H1 (cell line): ENCODE results near the gene STAMBPL1. TPM values are rescaled to one million over a fixed set of nuclear protein-coding genes. Genes with fewer than 3 reads are reported as not detected.

ENCODE experiments used
- CTCF ChIA-PET: fragments of 300-600 bp; sonication (Branson Sonifier 250); formaldehyde crosslinking; loops from one replicate; lab custom pipeline; 2021; ENCODE audit not compliant: partially characterized antibody; lab: Charles Lee
- POLR2A ChIA-PET: fragments of 300-600 bp; sonication (Branson Sonifier 250); formaldehyde crosslinking; loops from one replicate; lab custom pipeline; 2021; ENCODE audit warnings: inconsistent platforms; ENCODE audit not compliant: partially characterized antibody; lab: Charles Lee
- DNase-seq, 2 experiments: peaks; one replicate each; pipeline versions ENCODE4 v3.0.0 to v3.0.0-alpha.2; 2010 to 2022; ENCODE audit warnings: low spot score in 2 of 2, low read depth in 1 of 2, mixed read lengths in 1 of 2
- FAIRE-seq: peaks from 2 replicates; lab custom pipeline; 2011; peaks lifted over from hg19 to GRCh38; lab: Jason Lieb, UNC
- H2AFZ ChIP-seq: 2 replicates; pipeline ENCODE4 v1.8.1; 2012; ENCODE audit warnings: low read length, inconsistent platforms
- H2AK5ac ChIP-seq: 2 replicates; pipeline ENCODE4 v1.6.1; 2013; ENCODE audit warnings: low read depth, low read length
- H2BK120ac ChIP-seq: replicated peaks from 2 replicates; pipeline ENCODE3; 2013; ENCODE audit warnings: low read depth, low read length, inconsistent platforms
- H2BK12ac ChIP-seq: 2 replicates; pipeline ENCODE4 v1.6.1; 2013; ENCODE audit warnings: low read depth, low read length
- H2BK15ac ChIP-seq: 2 replicates; pipeline ENCODE4 v1.6.1; 2013; ENCODE audit warnings: low read length
- H2BK20ac ChIP-seq: 2 replicates; pipeline ENCODE4 v1.6.1; 2013; ENCODE audit warnings: low read length
- H2BK5ac ChIP-seq: 2 replicates; pipeline ENCODE4 v1.6.1; 2013; ENCODE audit warnings: low read depth, low read length
- H3K14ac ChIP-seq: 2 replicates; pipeline ENCODE4 v1.6.1; 2013; ENCODE audit warnings: inconsistent platforms; ENCODE audit not compliant: insufficient read length
- H3K18ac ChIP-seq: 2 replicates; pipeline ENCODE4 v1.6.1; 2013; ENCODE audit warnings: low read length; ENCODE audit errors: extremely low read depth
- H3K23ac ChIP-seq: 2 replicates; pipeline ENCODE4 v1.6.1; 2013; ENCODE audit warnings: inconsistent platforms; ENCODE audit not compliant: insufficient read length
- H3K23me2 ChIP-seq: 2 replicates; pipeline ENCODE4 v1.6.1; 2013; ENCODE audit warnings: low read depth, low read length
- H3K27ac ChIP-seq: 2 replicates; pipeline ENCODE4 v1.6.1; 2011; ENCODE audit warnings: low read depth, low read length, inconsistent platforms
- H3K27me3 ChIP-seq, 4 experiments: replicated peaks in 1 of 4; 1 replicate in 1 of 4; 2 replicates in 3 of 4; pipeline versions ENCODE4 v1.6.1 to v1.8.1; 2011 to 2013; ENCODE audit warnings: low read length in 3 of 4, mild to moderate bottlenecking in 3 of 4, inconsistent platforms in 2 of 4, mixed read lengths in 2 of 4, moderate library complexity in 1 of 4; ENCODE audit not compliant: control insufficient read depth in 3 of 4, insufficient read depth in 3 of 4; ENCODE audit errors: extremely low read depth in 1 of 4
- H3K36me3 ChIP-seq, 4 experiments: 2 replicates each; pipeline versions ENCODE4 v1.6.1 to v1.8.1; 2011 to 2013; ENCODE audit warnings: mild to moderate bottlenecking in 4 of 4, low read length in 3 of 4, moderate library complexity in 2 of 4, control low read depth in 1 of 4, inconsistent platforms in 1 of 4; ENCODE audit not compliant: insufficient read depth in 4 of 4, control insufficient read depth in 2 of 4
- H3K4ac ChIP-seq: replicated peaks from 2 replicates; pipeline ENCODE3; 2013; ENCODE audit warnings: low read length, low read depth, mixed read lengths, inconsistent platforms; ENCODE audit not compliant: insufficient read length
- H3K4me1 ChIP-seq, 4 experiments: replicated peaks in 1 of 4; 1 replicate in 1 of 4; 2 replicates in 3 of 4; pipeline versions ENCODE4 v1.6.1 to v1.8.1; 2011 to 2013; ENCODE audit warnings: low read length in 3 of 4, inconsistent platforms in 2 of 4, mixed read lengths in 1 of 4; ENCODE audit not compliant: insufficient read depth in 4 of 4, control insufficient read depth in 3 of 4
- H3K4me2 ChIP-seq, 2 experiments: 2 replicates each; pipeline versions ENCODE4 v1.6.1 to v1.8.1; 2011 to 2013; ENCODE audit warnings: low read depth in 2 of 2, low read length in 2 of 2, control low read depth in 1 of 2, inconsistent platforms in 1 of 2, mild to moderate bottlenecking in 1 of 2; ENCODE audit not compliant: insufficient read depth in 1 of 2
- H3K4me3 ChIP-seq, 4 experiments: fragments of 200-600, 300-600 bp in 1 of 4; sonication (generic), shearing (Covaris generic), sonication (Bioruptor Twin) in 1 of 4; 2 replicates each; pipeline versions ENCODE4 v1.5.1 to v1.8.1; 2011 to 2016; ENCODE audit warnings: low read length in 4 of 4, low read depth in 3 of 4, control low read depth in 2 of 4, inconsistent platforms in 2 of 4, mild to moderate bottlenecking in 2 of 4, mixed read lengths in 1 of 4, moderate library complexity in 1 of 4; ENCODE audit not compliant: insufficient read depth in 2 of 4; ENCODE audit errors: extremely low read depth in 1 of 4
- H3K56ac ChIP-seq: replicated peaks from 2 replicates; pipeline ENCODE3; 2013; ENCODE audit warnings: low read depth, mild to moderate bottlenecking, mixed read lengths, low read length, inconsistent platforms; ENCODE audit not compliant: insufficient read length
- H3K79me1 ChIP-seq: 2 replicates; pipeline ENCODE4 v1.6.1; 2013; ENCODE audit warnings: low read depth, low read length, control low read depth
- H3K79me2 ChIP-seq, 2 experiments: 2 replicates each; pipeline versions ENCODE4 v1.6.1 to v1.8.1; 2012 to 2013; ENCODE audit warnings: low read length in 2 of 2, mild to moderate bottlenecking in 2 of 2, inconsistent platforms in 1 of 2; ENCODE audit not compliant: insufficient read depth in 2 of 2, control insufficient read depth in 1 of 2
- H3K9ac ChIP-seq, 4 experiments: replicated peaks in 1 of 4; 1 replicate in 1 of 4; 2 replicates in 3 of 4; pipeline versions ENCODE4 v1.6.1 to v1.8.1; 2011 to 2013; ENCODE audit warnings: low read depth in 3 of 4, low read length in 3 of 4, control low read depth in 2 of 4, mild to moderate bottlenecking in 2 of 4, moderate library complexity in 2 of 4, inconsistent platforms in 1 of 4; ENCODE audit errors: extremely low read depth in 1 of 4
- H3K9me3 ChIP-seq, 2 experiments: 2 replicates each; pipeline versions ENCODE4 v1.6.1 to v1.8.1; 2012 to 2013; ENCODE audit warnings: mild to moderate bottlenecking in 2 of 2, moderate library complexity in 2 of 2, control low read depth in 1 of 2, inconsistent platforms in 1 of 2, low read depth in 1 of 2, low read length in 1 of 2, mixed read lengths in 1 of 2; ENCODE audit not compliant: insufficient read depth in 2 of 2
- H4K20me1 ChIP-seq, 2 experiments: replicated peaks in 1 of 2; 2 replicates each; pipeline versions ENCODE3 to v1.8.1; 2011 to 2013; ENCODE audit warnings: inconsistent platforms in 2 of 2, low read length in 2 of 2, mild to moderate bottlenecking in 1 of 2; ENCODE audit not compliant: insufficient read depth in 2 of 2, control insufficient read depth in 1 of 2
- H4K5ac ChIP-seq: 2 replicates; pipeline ENCODE4 v1.6.1; 2013; ENCODE audit warnings: low read length, low read depth, mixed read lengths, inconsistent platforms; ENCODE audit not compliant: insufficient read length
- H4K8ac ChIP-seq: 2 replicates; pipeline ENCODE4 v1.8.0; 2013; ENCODE audit warnings: mild to moderate bottlenecking, moderate library complexity, low read length, inconsistent platforms; ENCODE audit not compliant: insufficient read depth; ENCODE audit errors: extremely low read depth
- H4K91ac ChIP-seq: replicated peaks from 2 replicates; pipeline ENCODE3; 2013; ENCODE audit warnings: low read length, mixed read lengths, inconsistent platforms; ENCODE audit not compliant: insufficient read length
- CEBPB ChIP-seq: IDR thresholded peaks from 2 replicates; pipeline ENCODE4 v1.6.1; 2012; ENCODE audit warnings: low read depth, low read length
- CTCF ChIP-seq, 3 experiments: IDR thresholded peaks; 1 replicate in 2 of 3; 2 replicates in 1 of 3; pipeline versions ENCODE4 v1.5.1 to v1.6.1; 2011; ENCODE audit warnings: low read length in 3 of 3, mild to moderate bottlenecking in 3 of 3, inconsistent platforms in 2 of 3, low read depth in 1 of 3, moderate library complexity in 1 of 3; ENCODE audit not compliant: insufficient read depth in 1 of 3; ENCODE audit errors: control extremely low read depth in 1 of 3
- JUND ChIP-seq: IDR thresholded peaks from 2 replicates; pipeline ENCODE4 v1.6.1; 2011; ENCODE audit warnings: mild to moderate bottlenecking, improper control_type of control experiment, low read length
- KDM4A ChIP-seq: IDR thresholded peaks from one replicate; pipeline ENCODE4 v1.7.1; 2012; ENCODE audit warnings: low read depth, mild to moderate bottlenecking, moderate library complexity, low read length, inconsistent platforms; ENCODE audit not compliant: severe bottlenecking
- POLR2AphosphoS5 ChIP-seq: IDR thresholded peaks from 2 replicates; pipeline ENCODE4 v1.6.1; 2011; ENCODE audit warnings: low read depth, low read length
- SP2 ChIP-seq: IDR thresholded peaks from 2 replicates; pipeline ENCODE4 v1.6.1; 2012; ENCODE audit warnings: mild to moderate bottlenecking, low read length, inconsistent platforms
- TBP ChIP-seq: IDR thresholded peaks from 2 replicates; pipeline ENCODE4 v1.6.1; 2011; ENCODE audit warnings: low read depth, low read length, improper control_type of control experiment
- TEAD4 ChIP-seq: IDR thresholded peaks from 2 replicates; pipeline ENCODE4 v1.6.1; 2012; ENCODE audit warnings: low read depth, low read length, inconsistent platforms, mixed read lengths
- USF2 ChIP-seq: IDR thresholded peaks from 2 replicates; pipeline ENCODE4 v1.6.1; 2011; ENCODE audit warnings: low read length, improper control_type of control experiment
- YY1 ChIP-seq: IDR thresholded peaks from 2 replicates; pipeline ENCODE4 v1.6.1; 2011; ENCODE audit warnings: low read depth, mild to moderate bottlenecking, low read length
- WGBS, 2 experiments: shearing (Covaris generic) in 1 of 2; methylation state at CpG; one replicate each; pipeline versions ENCODE4 v1.1.6 to v1.1.7; 2013 to 2015; ENCODE audit warnings: low lambda C conversion rate in 2 of 2, mixed read lengths in 2 of 2, inconsistent platforms in 1 of 2, low coverage in 1 of 2, missing lambda C conversion rate in 1 of 2; ENCODE audit not compliant: insufficient replicate concordance in 2 of 2, insufficient coverage in 1 of 2, insufficient read length in 1 of 2; ENCODE audit errors: extremely low coverage in 1 of 2, missing lambda C conversion rate in 1 of 2; 5-methylcytosine and 5-hydroxymethylcytosine counted together
- polyA plus RNA-seq, 7 experiments: library from polyadenylated mRNA; depleted of rRNA in 3 of 7; stranded (reverse) in 5 of 7; unstranded in 2 of 7; fragments of >200 nt in 5 of 7; fragments of 200-250 nt in 2 of 7; gene quantifications; 1 replicate in 5 of 7; 2 replicates in 1 of 7; 4 replicates in 1 of 7; pipeline versions ENCODE4 v1.2.1 to v1.2.3, GENCODE V29; 2011 to 2013; ENCODE audit warnings: missing spikeins in 2 of 7, mixed read lengths in 2 of 7
- total RNA-seq: library from RNA; stranded (reverse); fragmentation: NEBNext Ultra II Directional; extraction: Animal tissue kit (Norgen Biotek cat#: 25700); gene quantifications from 2 replicates; pipeline ENCODE4 v1.2.1, GENCODE V29; 2021

STAMBPL1 gene
- total and polyA plus RNA-seq, 2 of the 8 experiments (the other 6 are each of a cell fraction or from before 2014, with no cell fraction given): 5.5 TPM

GRCh38 chr10:88911116-88911515 lies 31.1 kb downstream of the STAMBPL1 start:
- H3K4me3 ChIP-seq: no peak overlapping the region
- no peaks in the 10 kb centered on the region for H3K79me1 ChIP-seq
- no peaks in the 10 kb centered on the region for H3K23me2 ChIP-seq
- no peak overlapping the region for H2AFZ ChIP-seq
- TF ChIP-seq POLR2AphosphoS5: no peak
- no peak for TF ChIP-seq CTCF (IDR thresholded peaks at IDR 0.05; ENCODE audit: control extremely low read depth in 1 of 3, insufficient read depth in 1 of 3, low read depth in 1 of 3, low read length in 3 of 3)
- no peak for TF ChIP-seq YY1
- no peak for TF ChIP-seq TBP
- no peak for TF ChIP-seq KDM4A
- no peak for TF ChIP-seq CEBPB
- TF ChIP-seq JUND: no peak
- no peak for TF ChIP-seq TEAD4
- TF ChIP-seq USF2: no peak
- no peak for TF ChIP-seq SP2
- H2BK12ac ChIP-seq: no peak overlapping the region
- H2BK20ac ChIP-seq: no peak overlapping the region
- H4K91ac ChIP-seq: no peak overlapping the region
- no peak overlapping the region for H3K18ac ChIP-seq
- H4K5ac ChIP-seq: no peak overlapping the region
- no peaks in the 10 kb centered on the region; a peak in 1 of 8 replicates for H3K36me3 ChIP-seq
- no peak overlapping the region for H3K56ac ChIP-seq
- H2AK5ac ChIP-seq: no peak overlapping the region
- H2BK5ac ChIP-seq: no peak overlapping the region
- 91% methylated on average over 1 of the region's 1 CpG; no CpG with 5 or more reads in 1 of the 2 experiments for WGBS, 2 experiments
- H3K4ac ChIP-seq: no peak overlapping the region
- no peaks in the 10 kb centered on the region for H3K4me1 ChIP-seq
- no peak overlapping the region for H3K23ac ChIP-seq
- no peak overlapping the region for H2BK15ac ChIP-seq
- no peak overlapping the region for H2BK120ac ChIP-seq
- CTCF ChIA-PET: interaction anchor here (0.9 to 2.8 kb wide), 5 partner anchors 24 to 107 kb away, joined by 3 to 11 read pairs (median 3); no protein-coding TSS in a partner anchor
- no peak overlapping the region for H3K9ac ChIP-seq
- H3K27me3 ChIP-seq: no peaks in the 10 kb centered on the region
- H4K8ac ChIP-seq: no peak overlapping the region
- H3K4me2 ChIP-seq: no peak overlapping the region
- DNase-seq: no peak
- no peak for FAIRE-seq
- no peaks in the 10 kb centered on the region for H4K20me1 ChIP-seq
- POLR2A ChIA-PET: no interaction called here
- no peaks in the 10 kb centered on the region for H3K79me2 ChIP-seq
- H3K14ac ChIP-seq: peak overlapping the region; percentile 10
- no peak overlapping the region for H3K27ac ChIP-seq
- H3K9me3 ChIP-seq: no peaks in the 10 kb centered on the region
